Limb (tissue), 2 donors: ENCODE measurements around the gene FSTL4.

Source experiments
- DNase-seq, 2 donors: peaks; one replicate each; pipeline ENCODE4 v3.0.0-alpha.2; 2016; ENCODE audit errors: extremely low spot score in 2 of 2

Gene FSTL4

GRCh38 chr5:133480866-133481265 lies 131.5 kb downstream of the FSTL4 start:
- DNase-seq = peak in 1 of 2 donors; percentile 12

- peak in 1 of 2 donors; percentile 7 for DNase-seq
These were observed 132.0 kb downstream of the FSTL4 start for GRCh38 chr5:133480366-133480765.

GRCh38 chr5:133478199-133478985 lies 133.9 kb downstream of the FSTL4 start:
- no peak for DNase-seq

GRCh38 chr5:133475986-133476385 lies 136.4 kb downstream of the FSTL4 start:
- no peak for DNase-seq

GRCh38 chr5:133474851-133475590 lies 137.3 kb downstream of the FSTL4 start:
- no peak for DNase-seq

- no peak for DNase-seq
These were observed 139.1 kb downstream of the FSTL4 start for GRCh38 chr5:133473291-133473690.

- peak in 1 of 2 donors; percentile 7 for DNase-seq
These were observed 139.5 kb downstream of the FSTL4 start for GRCh38 chr5:133472829-133473228.

GRCh38 chr5:133471699-133472098 lies 140.6 kb downstream of the FSTL4 start:
- DNase-seq = peak in 1 of 2 donors; percentile 0

GRCh38 chr5:133470841-133471240 lies 141.5 kb downstream of the FSTL4 start:
- DNase-seq = no peak

GRCh38 chr5:133469846-133470245 lies 142.5 kb downstream of the FSTL4 start:
- DNase-seq = peak in 1 of 2 donors; percentile 4

GRCh38 chr5:133469252-133469651 lies 143.1 kb downstream of the FSTL4 start:
- peak in 1 of 2 donors; percentile 7 for DNase-seq

- DNase-seq = peak in 1 of 2 donors; percentile 9
These were observed 143.7 kb downstream of the FSTL4 start for GRCh38 chr5:133468596-133468995.

- peak in 1 of 2 donors; percentile 22 for DNase-seq
These were observed 144.4 kb downstream of the FSTL4 start for GRCh38 chr5:133467826-133468463.

GRCh38 chr5:133467335-133467779 lies 145.0 kb downstream of the FSTL4 start:
- DNase-seq = no peak

GRCh38 chr5:133466556-133467334 lies 145.6 kb downstream of the FSTL4 start:
- no peak for DNase-seq

- DNase-seq = no peak
These were observed 148.3 kb downstream of the FSTL4 start for GRCh38 chr5:133464013-133464412.

- DNase-seq = no peak
These were observed 150.4 kb downstream of the FSTL4 start for GRCh38 chr5:133461796-133462516.

- DNase-seq = no peak
These were observed 152.1 kb downstream of the FSTL4 start for GRCh38 chr5:133460172-133460758.

- peak in 1 of 2 donors; percentile 12 for DNase-seq
These were observed 152.7 kb downstream of the FSTL4 start for GRCh38 chr5:133459474-133460160.

- DNase-seq = peak in 1 of 2 donors; percentile 11
These were observed 153.9 kb downstream of the FSTL4 start for GRCh38 chr5:133458435-133458834.
